H1 (cell line): ENCODE results near the gene NME7. TPM values are rescaled to one million over a fixed set of nuclear protein-coding genes. Genes with fewer than 3 reads are reported as not detected.

Experiments used
- JUN ChIP-seq: IDR thresholded peaks from 2 replicates; pipeline ENCODE4 v1.6.1; 2011; ENCODE audit warnings: low read depth, mild to moderate bottlenecking, improper control_type of control experiment, low read length
- JUND ChIP-seq: IDR thresholded peaks from 2 replicates; pipeline ENCODE4 v1.6.1; 2011; ENCODE audit warnings: mild to moderate bottlenecking, improper control_type of control experiment, low read length
- RAD21 ChIP-seq, 2 experiments: IDR thresholded peaks in 1 of 2; conservative IDR thresholded peaks in 1 of 2; 2 replicates each; pipeline ENCODE4 v1.6.1; 2011; ENCODE audit warnings: low read depth in 2 of 2, low read length in 2 of 2, improper control_type of control experiment in 1 of 2, inconsistent platforms in 1 of 2, mild to moderate bottlenecking in 1 of 2, moderate library complexity in 1 of 2
- SP2 ChIP-seq: IDR thresholded peaks from 2 replicates; pipeline ENCODE4 v1.6.1; 2012; ENCODE audit warnings: mild to moderate bottlenecking, low read length, inconsistent platforms
- TAF1 ChIP-seq: IDR thresholded peaks from 2 replicates; pipeline ENCODE4 v1.6.1; 2011; ENCODE audit warnings: mild to moderate bottlenecking, low read depth, low read length
- TCF12 ChIP-seq: IDR thresholded peaks from 2 replicates; pipeline ENCODE4 v1.6.1; 2011; ENCODE audit warnings: low read depth, mild to moderate bottlenecking, low read length
- polyA plus RNA-seq, 7 experiments: library from polyadenylated mRNA; depleted of rRNA in 3 of 7; stranded (reverse) in 5 of 7; unstranded in 2 of 7; fragments of >200 nt in 5 of 7; fragments of 200-250 nt in 2 of 7; gene quantifications; 1 replicate in 5 of 7; 2 replicates in 1 of 7; 4 replicates in 1 of 7; pipeline versions ENCODE4 v1.2.1 to v1.2.3, GENCODE V29; 2011 to 2013; ENCODE audit warnings: missing spikeins in 2 of 7, mixed read lengths in 2 of 7
- total RNA-seq: library from RNA; stranded (reverse); fragmentation: NEBNext Ultra II Directional; extraction: Animal tissue kit (Norgen Biotek cat#: 25700); gene quantifications from 2 replicates; pipeline ENCODE4 v1.2.1, GENCODE V29; 2021

NME7 gene
- total and polyA plus RNA-seq, 2 of the 8 experiments (the other 6 are each of a cell fraction or from before 2014, with no cell fraction given) = 11.6 to 28.5 TPM

- no peak for TF ChIP-seq SP2
- no peak for TF ChIP-seq JUN
- no peak for TF ChIP-seq TCF12
- TF ChIP-seq RAD21 (IDR thresholded peaks at IDR 0.05 in 1 of 2, conservative IDR thresholded peaks at IDR 0.05 in 1 of 2; ENCODE audit: low read depth in 2 of 2, low read length in 2 of 2) = no peak
- TF ChIP-seq TAF1 = no peak
- TF ChIP-seq JUND = no peak
- TF ChIP-seq, all 59 proteins: peak for 0
Observed at GRCh38 chr1:169146576-169147214, 220.9 kb downstream of the NME7 start (continued).
